ENCODE data around the gene ASNS. TPM values are rescaled to one million over a fixed set of nuclear protein-coding genes. Genes with fewer than 3 reads are reported as not detected.

Gene ASNS
- total RNA-seq, 1 experiment from 2014 or later = 64.0 TPM

DNA sequence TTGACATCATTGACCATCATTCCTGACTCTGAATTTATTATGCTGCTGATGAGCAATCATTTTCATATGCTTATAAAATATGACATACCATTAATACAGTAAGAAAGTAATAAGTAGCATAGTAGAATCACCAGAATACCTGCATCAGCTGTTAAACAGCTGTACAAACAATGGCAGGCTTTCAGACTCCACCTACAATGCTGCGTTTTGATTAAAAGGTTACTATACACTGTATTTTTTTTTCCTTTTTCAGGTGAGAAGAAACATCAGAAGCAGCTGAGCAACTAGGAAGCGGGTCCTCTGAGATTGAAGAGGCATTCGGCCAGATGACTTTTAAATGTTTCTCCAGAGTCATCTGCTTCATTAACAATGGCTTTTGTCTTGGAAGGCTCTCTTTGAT, 7.1 kb downstream of the ASNS start:
- intact Hi-C loops (cut with micrococcal nuclease; ENCODE audit: unreplicated experiment) = no loop called here
- no peak for TF ChIP-seq CTCF (IDR thresholded peaks at IDR 0.05; ENCODE audit: unreplicated experiment)
- H3K36me3 Mint-ChIP-seq (ENCODE audit: insufficient read depth, unreplicated experiment) = peaks cover 13% of the 10 kb centered on the region
- no peaks in the 10 kb centered on the region for H3K4me1 Mint-ChIP-seq (ENCODE audit: low read depth, unreplicated experiment)
- DNase-seq = no peak
- no peak overlapping the region for H3K27ac Mint-ChIP-seq (ENCODE audit: unreplicated experiment)
- no peaks in the 10 kb centered on the region for H3K9me3 Mint-ChIP-seq (ENCODE audit: low read depth, unreplicated experiment)
- no TSS peak for BruUV-seq (replicated peaks)
- no peak overlapping the region for H3K4me3 Mint-ChIP-seq (ENCODE audit: low read depth, unreplicated experiment)
- no peaks in the 10 kb centered on the region for H3K27me3 Mint-ChIP-seq (ENCODE audit: unreplicated experiment)
- CTCF ChIA-PET = no interaction called here

- intact Hi-C loops (cut with micrococcal nuclease; ENCODE audit: unreplicated experiment) = no loop called here
- Mint-ChIP-seq H3K4me1 (ENCODE audit: low read depth, unreplicated experiment) (no peaks in the 10 kb centered on the region), H3K4me3 (ENCODE audit: low read depth, unreplicated experiment) (no peak overlapping the region), H3K27ac (ENCODE audit: unreplicated experiment) (no peak overlapping the region), H3K9me3 (ENCODE audit: low read depth, unreplicated experiment) (no peaks in the 10 kb centered on the region), H3K27me3 (ENCODE audit: unreplicated experiment) (no peaks in the 10 kb centered on the region), H3K36me3 (ENCODE audit: insufficient read depth, unreplicated experiment) (peaks cover 29% of the 10 kb centered on the region)
- no TSS peak for BruUV-seq (replicated peaks)
- CTCF ChIA-PET = no interaction called here
- no peak for TF ChIP-seq CTCF (IDR thresholded peaks at IDR 0.05; ENCODE audit: unreplicated experiment)
- DNase-seq = no peak
These were observed 12.5 kb downstream of the ASNS start for GRCh38 chr7:97859606-97860204.

- no peak overlapping the region for H3K27ac Mint-ChIP-seq (ENCODE audit: unreplicated experiment)
- no peak overlapping the region for H3K4me3 Mint-ChIP-seq (ENCODE audit: low read depth, unreplicated experiment)
- peaks cover 36% of the 10 kb centered on the region for H3K36me3 Mint-ChIP-seq (ENCODE audit: insufficient read depth, unreplicated experiment)
- CTCF ChIA-PET = no interaction called here
- no peak for TF ChIP-seq CTCF (IDR thresholded peaks at IDR 0.05; ENCODE audit: unreplicated experiment)
- no peaks in the 10 kb centered on the region for H3K27me3 Mint-ChIP-seq (ENCODE audit: unreplicated experiment)
- no TSS peak for BruUV-seq (replicated peaks)
- intact Hi-C loops (cut with micrococcal nuclease; ENCODE audit: unreplicated experiment) = no loop called here
- no peaks in the 10 kb centered on the region for H3K4me1 Mint-ChIP-seq (ENCODE audit: low read depth, unreplicated experiment)
- DNase-seq = no peak
- no peaks in the 10 kb centered on the region for H3K9me3 Mint-ChIP-seq (ENCODE audit: low read depth, unreplicated experiment)
These were observed 14.0 kb downstream of the ASNS start for GRCh38 chr7:97858221-97858620.

GRCh38 chr7:97857544-97857943, 14.7 kb downstream of the ASNS start:
- no peak for TF ChIP-seq CTCF (IDR thresholded peaks at IDR 0.05; ENCODE audit: unreplicated experiment)
- no peaks in the 10 kb centered on the region for H3K9me3 Mint-ChIP-seq (ENCODE audit: low read depth, unreplicated experiment)
- CTCF ChIA-PET = no interaction called here
- H3K4me3 Mint-ChIP-seq (ENCODE audit: low read depth, unreplicated experiment) = no peak overlapping the region
- no peaks in the 10 kb centered on the region for H3K4me1 Mint-ChIP-seq (ENCODE audit: low read depth, unreplicated experiment)
- no peak for DNase-seq
- peaks cover 36% of the 10 kb centered on the region for H3K36me3 Mint-ChIP-seq (ENCODE audit: insufficient read depth, unreplicated experiment)
- BruUV-seq (replicated peaks) = no TSS peak
- H3K27ac Mint-ChIP-seq (ENCODE audit: unreplicated experiment) = no peak overlapping the region
- intact Hi-C loops (cut with micrococcal nuclease; ENCODE audit: unreplicated experiment) = no loop called here
- H3K27me3 Mint-ChIP-seq (ENCODE audit: unreplicated experiment) = no peaks in the 10 kb centered on the region
